PC-9 (cell line): ENCODE results near the gene SMARCA4.

ENCODE experiments used
- EZH2 ChIP-seq: fragments of 200-600 bp; sonication (generic); IDR thresholded peaks from 2 replicates; pipeline ENCODE4 v1.8.0; 2017; ENCODE audit warnings: antibody characterized with exemption, low read depth
- TF ChIP-seq, protein P1 (sequence below): fragments of 200-600 bp; sonication (generic); conservative IDR thresholded peaks from 2 replicates; pipeline ENCODE4 v1.6.1; 2017; ENCODE audit warnings: mixed run types, antibody characterized with exemption, mild to moderate bottlenecking, moderate library complexity

DNA sequence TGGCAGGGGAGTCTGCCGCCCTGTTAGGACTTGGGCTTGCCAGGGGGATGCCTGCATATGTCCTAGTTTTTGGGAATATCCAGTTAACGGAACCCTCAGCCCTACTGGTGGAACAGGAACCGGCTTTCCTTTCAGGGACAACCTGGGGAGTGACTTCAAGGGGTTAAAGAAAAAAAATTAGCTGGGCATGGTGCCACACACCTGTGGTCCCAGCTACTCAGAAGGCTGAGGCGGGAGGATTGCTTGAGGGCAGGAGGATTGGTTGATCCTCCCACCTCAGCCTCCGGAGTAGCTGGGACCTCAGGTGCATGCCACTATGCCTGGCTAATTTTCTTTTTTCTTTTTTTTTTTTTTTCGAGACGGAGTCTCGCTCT is 150.9 kb downstream of the SMARCA4 start:
- TF ChIP-seq, protein P1, sequence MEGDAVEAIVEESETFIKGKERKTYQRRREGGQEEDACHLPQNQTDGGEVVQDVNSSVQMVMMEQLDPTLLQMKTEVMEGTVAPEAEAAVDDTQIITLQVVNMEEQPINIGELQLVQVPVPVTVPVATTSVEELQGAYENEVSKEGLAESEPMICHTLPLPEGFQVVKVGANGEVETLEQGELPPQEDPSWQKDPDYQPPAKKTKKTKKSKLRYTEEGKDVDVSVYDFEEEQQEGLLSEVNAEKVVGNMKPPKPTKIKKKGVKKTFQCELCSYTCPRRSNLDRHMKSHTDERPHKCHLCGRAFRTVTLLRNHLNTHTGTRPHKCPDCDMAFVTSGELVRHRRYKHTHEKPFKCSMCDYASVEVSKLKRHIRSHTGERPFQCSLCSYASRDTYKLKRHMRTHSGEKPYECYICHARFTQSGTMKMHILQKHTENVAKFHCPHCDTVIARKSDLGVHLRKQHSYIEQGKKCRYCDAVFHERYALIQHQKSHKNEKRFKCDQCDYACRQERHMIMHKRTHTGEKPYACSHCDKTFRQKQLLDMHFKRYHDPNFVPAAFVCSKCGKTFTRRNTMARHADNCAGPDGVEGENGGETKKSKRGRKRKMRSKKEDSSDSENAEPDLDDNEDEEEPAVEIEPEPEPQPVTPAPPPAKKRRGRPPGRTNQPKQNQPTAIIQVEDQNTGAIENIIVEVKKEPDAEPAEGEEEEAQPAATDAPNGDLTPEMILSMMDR, result no peak
- TF ChIP-seq EZH2, result no peak
